Measurements from ENCODE around the gene ELN.
"Not testable (repeated sequence)": the region's sequence is repeated elsewhere in the genome, so short reads cannot be mapped to it uniquely, and the experiment has no call there.

ELN gene

DNA sequence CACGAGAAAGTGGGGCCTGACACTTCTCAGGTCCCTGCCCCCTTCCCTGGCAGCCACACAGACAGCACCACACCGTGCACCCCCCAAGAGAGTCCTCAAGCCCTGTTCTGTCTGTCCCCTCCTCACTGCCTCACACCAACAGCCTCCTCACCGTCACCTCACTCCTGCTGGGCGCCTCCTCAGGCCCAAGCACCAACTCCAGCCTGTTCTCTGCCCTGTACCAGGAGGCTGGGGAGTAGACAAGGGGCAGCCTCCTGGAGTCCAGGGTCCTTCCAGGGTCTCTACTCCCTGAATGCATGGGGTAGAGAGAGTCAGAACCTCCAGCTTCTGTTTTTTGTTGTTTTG lies 26.9 kb upstream of the ELN start:
- DNase-seq, result no peak

- DNase-seq, result no peak
These were observed 25.4 kb upstream of the ELN start for GRCh38 chr7:74002474-74003017.

- DNase-seq, result no peak
These were observed 24.4 kb upstream of the ELN start for GRCh38 chr7:74003621-74004020.

GRCh38 chr7:74006032-74006431 lies 21.9 kb upstream of the ELN start:
- DNase-seq, result no peak

DNA sequence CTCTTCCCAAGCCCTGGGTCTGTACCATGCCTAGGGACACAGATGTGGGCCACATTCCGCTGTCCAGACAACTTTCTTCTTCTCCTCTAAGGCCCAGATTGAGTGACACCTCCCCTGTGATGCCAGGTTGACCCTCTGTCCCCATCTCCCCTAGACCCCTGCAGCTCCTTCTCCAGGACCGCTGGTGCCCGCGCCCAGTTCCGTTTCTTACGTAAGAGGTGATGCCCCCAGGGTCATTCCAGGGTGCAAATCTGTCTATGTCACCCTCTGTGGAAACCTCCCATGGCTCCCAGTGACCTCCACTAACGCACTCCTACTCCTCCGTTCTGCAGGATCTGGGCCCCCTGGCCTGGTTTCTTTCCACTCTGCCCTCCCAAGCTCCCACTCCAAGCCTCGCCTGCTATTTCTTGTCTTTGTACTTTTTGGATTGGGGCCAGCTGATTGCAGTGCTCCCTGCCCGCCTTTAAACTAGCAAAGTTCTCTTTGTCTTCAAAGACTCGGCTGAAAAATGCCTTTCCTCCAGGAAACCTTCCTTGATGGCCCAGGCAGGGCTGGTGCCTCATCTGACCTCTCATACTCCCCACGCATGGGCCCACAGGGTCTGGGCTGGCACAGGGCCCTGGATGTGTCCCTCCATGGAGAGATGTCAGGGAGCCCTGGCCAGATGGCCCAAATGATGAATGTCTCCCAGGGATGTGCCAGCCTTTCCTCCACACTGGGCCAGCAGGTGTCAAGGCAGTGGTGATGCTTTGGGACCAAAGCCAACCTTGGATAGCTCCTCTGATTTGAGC lies 21.3 kb upstream of the ELN start:
- no peak for DNase-seq

DNA sequence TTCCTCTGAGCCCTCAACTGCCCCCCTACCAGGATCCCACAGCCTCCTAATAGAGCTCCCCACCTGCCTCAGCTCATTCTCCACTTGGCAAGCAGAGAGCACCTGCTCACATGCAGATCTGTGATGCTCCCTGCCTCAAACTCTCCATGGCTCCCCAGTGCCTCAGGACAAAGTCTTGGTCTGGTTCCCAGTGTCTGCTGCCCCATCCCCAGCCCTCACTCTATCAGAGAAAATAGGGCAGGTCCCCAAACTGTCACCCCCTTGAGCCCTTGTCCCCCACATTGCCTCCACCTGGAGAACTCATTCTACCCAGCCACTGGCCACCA lies 20.8 kb upstream of the ELN start:
- no peak for DNase-seq

- DNase-seq, result no peak
These were observed 19.3 kb upstream of the ELN start for GRCh38 chr7:74008687-74009086.

DNA sequence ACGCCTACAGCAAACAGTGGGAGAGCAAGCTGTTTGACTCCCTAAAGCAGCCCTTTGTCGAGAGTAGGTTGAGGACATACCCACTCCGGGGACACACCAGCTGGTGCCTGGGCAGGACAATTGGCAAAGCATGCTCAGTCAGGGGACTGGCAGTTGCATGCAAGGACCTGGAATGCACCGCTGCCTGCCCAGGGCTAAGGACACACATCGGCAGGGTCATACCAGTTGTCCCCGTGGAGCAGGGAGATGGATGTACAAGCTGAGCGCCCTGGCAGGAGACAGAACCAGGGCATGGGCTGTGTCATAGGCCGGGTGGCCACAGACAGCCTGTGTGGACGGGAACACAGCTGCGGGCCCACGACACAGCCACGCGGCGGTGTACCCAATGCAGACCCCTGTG lies 18.3 kb upstream of the ELN start:
- DNase-seq, result no peak

DNA sequence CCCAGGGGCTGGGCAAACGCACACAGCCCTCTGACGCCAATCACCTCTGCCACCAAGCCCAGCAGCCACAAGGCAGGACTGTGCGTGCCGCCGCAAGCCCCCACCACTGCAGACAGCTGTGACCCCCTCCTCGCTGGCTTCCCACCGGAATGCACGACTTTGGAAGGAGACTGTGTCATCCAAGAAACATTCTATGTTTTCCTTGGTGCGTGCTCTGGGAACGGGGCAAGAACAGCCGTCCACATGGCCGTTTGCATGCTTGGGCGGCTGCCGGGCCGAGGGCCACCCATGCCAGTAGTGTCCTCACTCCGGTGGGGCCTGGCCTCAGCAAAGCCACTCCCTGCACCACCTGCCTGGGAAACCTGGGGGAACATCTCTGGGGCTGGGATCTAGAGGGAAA lies 17.6 kb upstream of the ELN start:
- DNase-seq, result no peak

GRCh38 chr7:74011421-74011820 lies 16.6 kb upstream of the ELN start:
- DNase-seq, result not testable (repeated sequence)

GRCh38 chr7:74012842-74013249 lies 15.1 kb upstream of the ELN start:
- no peak for DNase-seq

DNA sequence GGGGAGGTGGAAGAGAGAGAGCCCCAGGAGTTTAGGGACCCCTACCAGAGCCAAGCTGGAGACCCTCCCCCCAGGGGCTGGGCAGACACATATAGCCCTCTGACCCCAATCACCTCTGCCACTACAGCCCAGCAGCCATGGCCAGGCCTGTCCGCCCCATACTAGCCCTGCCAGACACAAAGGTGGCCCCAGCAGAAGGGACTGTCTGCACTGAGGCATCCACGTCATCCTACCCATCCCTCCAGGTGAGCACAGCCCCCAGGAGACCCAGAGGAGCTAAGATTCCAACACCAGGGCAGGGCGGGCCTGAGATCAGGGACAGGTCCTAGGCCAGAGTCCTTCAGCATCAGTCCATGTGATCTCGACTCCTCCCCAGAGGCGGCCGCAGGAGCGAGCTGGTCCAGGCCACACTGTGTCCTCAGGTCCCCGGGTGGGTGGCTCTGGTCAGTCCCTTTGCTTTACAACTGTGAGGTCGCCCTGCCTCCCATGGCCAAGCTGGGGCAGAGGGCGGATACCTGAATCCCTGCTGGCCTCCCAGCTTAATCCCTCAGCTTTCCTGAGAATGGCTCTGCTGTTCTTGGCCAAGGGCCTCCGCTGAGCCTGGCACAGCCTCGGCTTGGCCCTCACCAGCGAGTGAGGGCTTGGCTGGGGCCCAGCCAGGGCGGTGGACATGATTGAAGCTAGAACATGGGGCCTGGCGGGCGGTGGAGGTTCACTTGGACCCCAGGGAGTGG lies 14.3 kb upstream of the ELN start:
- DNase-seq, result no peak

- DNase-seq, result no peak
These were observed 13.0 kb upstream of the ELN start for GRCh38 chr7:74014931-74015330.

- DNase-seq, result no peak
These were observed 12.3 kb upstream of the ELN start for GRCh38 chr7:74015670-74016069.

DNA sequence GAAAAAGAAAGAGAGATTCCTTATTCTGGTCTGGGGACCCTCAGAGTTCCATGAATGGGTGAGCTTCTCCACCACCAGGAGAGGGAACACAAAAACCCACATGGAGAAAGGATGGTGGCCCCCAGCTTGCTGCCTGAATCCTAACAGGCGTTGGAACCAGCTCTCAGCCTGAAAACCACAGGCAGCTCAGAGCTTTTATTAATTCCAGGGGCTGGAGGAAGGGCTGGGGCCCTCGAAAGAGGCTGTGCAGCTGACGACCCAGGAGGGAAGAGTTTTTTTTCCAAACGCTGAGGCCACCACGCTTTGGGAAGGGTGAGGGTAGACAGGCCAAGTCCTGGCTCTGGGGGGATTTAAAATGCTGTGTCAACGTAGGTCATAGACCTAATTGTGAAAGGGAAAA lies 10.8 kb upstream of the ELN start:
- no peak for DNase-seq

GRCh38 chr7:74018246-74018895 lies 9.6 kb upstream of the ELN start:
- no peak for DNase-seq

GRCh38 chr7:74019149-74019548 lies 8.8 kb upstream of the ELN start:
- DNase-seq, result no peak

- DNase-seq, result no peak
These were observed 7.6 kb upstream of the ELN start for GRCh38 chr7:74020390-74020789.

GRCh38 chr7:74021546-74022320 lies 6.2 kb upstream of the ELN start:
- DNase-seq, result no peak

DNA sequence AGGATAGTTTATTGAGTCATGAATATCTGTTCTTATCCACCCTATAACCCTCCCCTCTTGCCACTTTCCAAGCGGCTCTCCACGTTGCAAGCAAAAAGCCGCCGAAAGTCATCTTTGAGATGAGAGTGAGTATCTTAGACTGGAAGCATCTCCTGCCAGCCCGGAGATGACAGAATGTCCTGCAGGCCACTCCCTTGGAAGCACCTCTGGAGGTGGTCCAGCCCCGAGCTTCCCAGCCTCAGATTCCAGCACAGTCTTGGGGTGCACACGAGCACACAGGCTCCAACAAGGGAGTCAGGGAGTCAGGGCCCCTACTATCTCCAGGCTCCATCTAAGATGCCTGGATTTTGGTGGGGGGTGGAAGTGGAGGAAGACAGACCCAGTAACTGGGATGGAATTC lies 5.5 kb upstream of the ELN start:
- no peak for DNase-seq

- no peak for DNase-seq
These were observed 4.9 kb upstream of the ELN start for GRCh38 chr7:74023092-74023536.

DNA sequence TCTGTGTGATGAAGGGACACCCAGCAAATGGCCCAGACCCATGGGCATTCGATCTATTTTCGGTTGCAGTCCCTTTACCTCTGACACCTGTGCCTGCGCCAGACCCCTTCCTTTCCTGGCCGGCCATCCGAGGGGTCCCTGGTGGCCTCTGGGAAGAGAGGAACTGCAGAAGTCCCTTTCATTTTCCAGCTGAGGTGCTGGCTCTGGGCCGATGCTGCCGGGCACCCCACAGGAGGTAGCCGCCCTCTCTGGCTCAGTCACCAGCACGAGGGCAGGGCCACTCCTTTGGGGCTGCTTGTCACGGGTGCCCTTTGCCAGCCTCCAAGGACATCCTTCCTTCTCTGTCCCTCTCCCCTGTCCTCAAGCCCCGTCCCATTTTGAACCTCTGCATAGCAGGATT lies 4.2 kb upstream of the ELN start:
- DNase-seq, result no peak

DNA sequence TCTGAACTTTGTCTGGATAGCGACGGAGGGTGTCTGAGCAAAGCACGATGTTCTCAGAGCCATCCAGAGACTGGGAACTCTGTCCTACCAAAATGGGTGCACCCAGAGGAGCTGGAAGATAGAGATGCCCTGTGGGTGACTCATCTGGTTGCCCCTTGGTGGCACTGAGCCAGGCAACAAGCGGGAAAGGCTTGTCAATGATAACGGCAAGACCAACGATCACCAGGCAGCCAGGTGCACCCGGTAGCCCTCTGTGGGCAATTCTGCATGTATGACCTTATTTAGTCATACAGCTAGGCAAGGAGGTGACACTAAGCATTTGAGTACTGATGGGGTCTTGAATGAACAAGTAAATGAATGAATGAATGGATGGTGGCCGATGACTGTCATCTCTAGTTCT lies 2.8 kb upstream of the ELN start:
- no peak for DNase-seq
